ENCODE results near the gene NKAPD1. TPM values are rescaled to one million over a fixed set of nuclear protein-coding genes. Genes with fewer than 3 reads are reported as not detected.

NKAPD1 gene
- total and polyA plus RNA-seq, 2 of the 13 experiments (the other 11 are each of a cell fraction or from before 2014, with no cell fraction given) = 11.2 to 22.5 TPM

DNA sequence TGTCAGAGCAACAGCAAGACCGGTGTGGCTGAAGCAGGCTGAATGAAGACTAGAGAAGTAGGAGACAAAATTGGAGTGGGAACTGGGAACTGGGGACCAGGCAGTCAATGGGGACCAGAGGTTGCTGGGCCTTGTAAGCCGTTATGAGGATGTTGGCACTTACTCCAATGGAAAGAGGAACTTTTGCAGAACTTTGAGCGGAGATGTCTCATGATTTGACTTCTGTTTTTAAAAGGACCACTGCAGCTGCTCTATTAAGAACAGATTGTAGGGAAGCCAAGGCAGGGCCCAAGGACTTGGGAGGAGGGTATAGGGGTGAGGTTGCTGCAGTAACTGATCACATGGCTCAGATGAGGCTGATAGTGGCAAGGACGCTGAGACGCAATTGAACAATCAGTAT, 55.6 kb downstream of the NKAPD1 start:
- Histone ChIP-seq H3K4me2 (ENCODE audit: low read depth, low read length) (no peak overlapping the region), H3K27ac (ENCODE audit: extremely low read length, insufficient read depth, low read length) (no peak overlapping the region), H3K79me2 (ENCODE audit: insufficient read depth, low read length) (no peaks in the 10 kb centered on the region), H3K36me3 (replicated peaks in 1 of 2; ENCODE audit: control insufficient read depth in 1 of 2, insufficient read depth in 2 of 2, low read length in 2 of 2) (no peaks in the 10 kb centered on the region), H3K4me3 (replicated peaks in 1 of 3; ENCODE audit: insufficient read depth in 1 of 3, low read depth in 2 of 3, low read length in 3 of 3) (no peak overlapping the region), H3K27me3 (ENCODE audit: control insufficient read depth in 1 of 2, insufficient read depth in 2 of 2, low read length in 2 of 2) (no peaks in the 10 kb centered on the region), H3K9ac (ENCODE audit: insufficient read depth, low read depth, low read length) (no peak overlapping the region), H3K9me3 (ENCODE audit: low read length) (no peaks in the 10 kb centered on the region), H4K20me1 (ENCODE audit: insufficient read depth, low read length) (no peaks in the 10 kb centered on the region), H2AFZ (ENCODE audit: low read length) (no peak overlapping the region), H3K4me1 (ENCODE audit: insufficient read depth, low read length) (no peaks in the 10 kb centered on the region)
- ChIA-PET POLR2A (no interaction called here), CTCF (ENCODE audit: low intra/inter-chr PET ratio, low total read pairs) (no interaction called here)
- BruUV-seq (replicated peaks) = no TSS peak
- no peak for ATAC-seq
- intact Hi-C loops (cut with micrococcal nuclease; ENCODE audit: unreplicated experiment) (no loop called here), in situ Hi-C loops (cut with HindIII; ENCODE audit: extremely low pct_ligation_motif_present, low pct_unique_long_range_greater_than_20kb) (no loop called here)
- DNase-seq (ENCODE audit: low spot score) = no peak
- 83% methylated on average over 5 of the region's 5 CpGs for WGBS (ENCODE audit: low lambda C conversion rate)
- no peak for FAIRE-seq
- TF ChIP-seq NFRKB (IDR thresholded peaks at IDR 0.05) (no peak), NFYC (CRISPR knock-in tag; IDR thresholded peaks at IDR 0.05) (no peak), KLF9 (CRISPR knock-in tag; IDR thresholded peaks at IDR 0.05; ENCODE audit: low read depth) (no peak), EED (CRISPR knock-in tag; IDR thresholded peaks at IDR 0.05) (no peak), NFATC3 (CRISPR knock-in tag; IDR thresholded peaks at IDR 0.05) (no peak), SALL1 (CRISPR knock-in tag; IDR thresholded peaks at IDR 0.05) (no peak), SP5 (CRISPR knock-in tag; IDR thresholded peaks at IDR 0.05; ENCODE audit: borderline replicate concordance, low read depth) (no peak), EHMT2 (IDR thresholded peaks at IDR 0.05; ENCODE audit: borderline replicate concordance, low read depth, low read length) (no peak)
- TF ChIP-seq, protein P1, sequence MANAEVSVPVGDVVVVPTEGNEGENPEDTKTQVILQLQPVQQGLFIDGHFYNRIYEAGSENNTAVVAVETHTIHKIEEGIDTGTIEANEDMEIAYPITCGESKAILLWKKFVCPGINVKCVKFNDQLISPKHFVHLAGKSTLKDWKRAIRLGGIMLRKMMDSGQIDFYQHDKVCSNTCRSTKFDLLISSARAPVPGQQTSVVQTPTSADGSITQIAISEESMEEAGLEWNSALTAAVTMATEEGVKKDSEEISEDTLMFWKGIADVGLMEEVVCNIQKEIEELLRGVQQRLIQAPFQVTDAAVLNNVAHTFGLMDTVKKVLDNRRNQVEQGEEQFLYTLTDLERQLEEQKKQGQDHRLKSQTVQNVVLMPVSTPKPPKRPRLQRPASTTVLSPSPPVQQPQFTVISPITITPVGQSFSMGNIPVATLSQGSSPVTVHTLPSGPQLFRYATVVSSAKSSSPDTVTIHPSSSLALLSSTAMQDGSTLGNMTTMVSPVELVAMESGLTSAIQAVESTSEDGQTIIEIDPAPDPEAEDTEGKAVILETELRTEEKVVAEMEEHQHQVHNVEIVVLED (CRISPR knock-in tag; IDR thresholded peaks at IDR 0.05; ENCODE audit: borderline replicate concordance) = no peak
- TF ChIP-seq, protein P2, sequence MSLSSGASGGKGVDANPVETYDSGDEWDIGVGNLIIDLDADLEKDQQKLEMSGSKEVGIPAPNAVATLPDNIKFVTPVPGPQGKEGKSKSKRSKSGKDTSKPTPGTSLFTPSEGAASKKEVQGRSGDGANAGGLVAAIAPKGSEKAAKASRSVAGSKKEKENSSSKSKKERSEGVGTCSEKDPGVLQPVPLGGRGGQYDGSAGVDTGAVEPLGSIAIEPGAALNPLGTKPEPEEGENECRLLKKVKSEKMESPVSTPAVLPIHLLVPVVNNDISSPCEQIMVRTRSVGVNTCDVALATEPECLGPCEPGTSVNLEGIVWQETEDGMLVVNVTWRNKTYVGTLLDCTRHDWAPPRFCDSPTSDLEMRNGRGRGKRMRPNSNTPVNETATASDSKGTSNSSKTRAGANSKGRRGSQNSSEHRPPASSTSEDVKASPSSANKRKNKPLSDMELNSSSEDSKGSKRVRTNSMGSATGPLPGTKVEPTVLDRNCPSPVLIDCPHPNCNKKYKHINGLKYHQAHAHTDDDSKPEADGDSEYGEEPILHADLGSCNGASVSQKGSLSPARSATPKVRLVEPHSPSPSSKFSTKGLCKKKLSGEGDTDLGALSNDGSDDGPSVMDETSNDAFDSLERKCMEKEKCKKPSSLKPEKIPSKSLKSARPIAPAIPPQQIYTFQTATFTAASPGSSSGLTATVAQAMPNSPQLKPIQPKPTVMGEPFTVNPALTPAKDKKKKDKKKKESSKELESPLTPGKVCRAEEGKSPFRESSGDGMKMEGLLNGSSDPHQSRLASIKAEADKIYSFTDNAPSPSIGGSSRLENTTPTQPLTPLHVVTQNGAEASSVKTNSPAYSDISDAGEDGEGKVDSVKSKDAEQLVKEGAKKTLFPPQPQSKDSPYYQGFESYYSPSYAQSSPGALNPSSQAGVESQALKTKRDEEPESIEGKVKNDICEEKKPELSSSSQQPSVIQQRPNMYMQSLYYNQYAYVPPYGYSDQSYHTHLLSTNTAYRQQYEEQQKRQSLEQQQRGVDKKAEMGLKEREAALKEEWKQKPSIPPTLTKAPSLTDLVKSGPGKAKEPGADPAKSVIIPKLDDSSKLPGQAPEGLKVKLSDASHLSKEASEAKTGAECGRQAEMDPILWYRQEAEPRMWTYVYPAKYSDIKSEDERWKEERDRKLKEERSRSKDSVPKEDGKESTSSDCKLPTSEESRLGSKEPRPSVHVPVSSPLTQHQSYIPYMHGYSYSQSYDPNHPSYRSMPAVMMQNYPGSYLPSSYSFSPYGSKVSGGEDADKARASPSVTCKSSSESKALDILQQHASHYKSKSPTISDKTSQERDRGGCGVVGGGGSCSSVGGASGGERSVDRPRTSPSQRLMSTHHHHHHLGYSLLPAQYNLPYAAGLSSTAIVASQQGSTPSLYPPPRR (CRISPR knock-in tag; IDR thresholded peaks at IDR 0.05; ENCODE audit: borderline replicate concordance) = no peak
- TF ChIP-seq, protein P3, sequence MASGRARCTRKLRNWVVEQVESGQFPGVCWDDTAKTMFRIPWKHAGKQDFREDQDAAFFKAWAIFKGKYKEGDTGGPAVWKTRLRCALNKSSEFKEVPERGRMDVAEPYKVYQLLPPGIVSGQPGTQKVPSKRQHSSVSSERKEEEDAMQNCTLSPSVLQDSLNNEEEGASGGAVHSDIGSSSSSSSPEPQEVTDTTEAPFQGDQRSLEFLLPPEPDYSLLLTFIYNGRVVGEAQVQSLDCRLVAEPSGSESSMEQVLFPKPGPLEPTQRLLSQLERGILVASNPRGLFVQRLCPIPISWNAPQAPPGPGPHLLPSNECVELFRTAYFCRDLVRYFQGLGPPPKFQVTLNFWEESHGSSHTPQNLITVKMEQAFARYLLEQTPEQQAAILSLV (CRISPR knock-in tag; IDR thresholded peaks at IDR 0.05; ENCODE audit: borderline replicate concordance) = no peak
- TF ChIP-seq, protein P4, sequence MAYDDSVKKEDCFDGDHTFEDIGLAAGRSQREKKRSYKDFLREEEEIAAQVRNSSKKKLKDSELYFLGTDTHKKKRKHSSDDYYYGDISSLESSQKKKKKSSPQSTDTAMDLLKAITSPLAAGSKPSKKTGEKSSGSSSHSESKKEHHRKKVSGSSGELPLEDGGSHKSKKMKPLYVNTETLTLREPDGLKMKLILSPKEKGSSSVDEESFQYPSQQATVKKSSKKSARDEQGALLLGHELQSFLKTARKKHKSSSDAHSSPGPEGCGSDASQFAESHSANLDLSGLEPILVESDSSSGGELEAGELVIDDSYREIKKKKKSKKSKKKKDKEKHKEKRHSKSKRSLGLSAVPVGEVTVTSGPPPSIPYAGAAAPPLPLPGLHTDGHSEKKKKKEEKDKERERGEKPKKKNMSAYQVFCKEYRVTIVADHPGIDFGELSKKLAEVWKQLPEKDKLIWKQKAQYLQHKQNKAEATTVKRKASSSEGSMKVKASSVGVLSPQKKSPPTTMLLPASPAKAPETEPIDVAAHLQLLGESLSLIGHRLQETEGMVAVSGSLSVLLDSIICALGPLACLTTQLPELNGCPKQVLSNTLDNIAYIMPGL (CRISPR knock-in tag; IDR thresholded peaks at IDR 0.05; ENCODE audit: borderline replicate concordance in 1 of 2, low read depth in 1 of 2) = no peak
